CD1c-positive myeloid dendritic cell (primary cell): ENCODE data around the gene F13A1.

Source experiments
- DNase-seq: peaks from one replicate; pipeline ENCODE4 v3.0.0-alpha.2; 2016; ENCODE audit errors: extremely low spot score

F13A1 gene

DNA sequence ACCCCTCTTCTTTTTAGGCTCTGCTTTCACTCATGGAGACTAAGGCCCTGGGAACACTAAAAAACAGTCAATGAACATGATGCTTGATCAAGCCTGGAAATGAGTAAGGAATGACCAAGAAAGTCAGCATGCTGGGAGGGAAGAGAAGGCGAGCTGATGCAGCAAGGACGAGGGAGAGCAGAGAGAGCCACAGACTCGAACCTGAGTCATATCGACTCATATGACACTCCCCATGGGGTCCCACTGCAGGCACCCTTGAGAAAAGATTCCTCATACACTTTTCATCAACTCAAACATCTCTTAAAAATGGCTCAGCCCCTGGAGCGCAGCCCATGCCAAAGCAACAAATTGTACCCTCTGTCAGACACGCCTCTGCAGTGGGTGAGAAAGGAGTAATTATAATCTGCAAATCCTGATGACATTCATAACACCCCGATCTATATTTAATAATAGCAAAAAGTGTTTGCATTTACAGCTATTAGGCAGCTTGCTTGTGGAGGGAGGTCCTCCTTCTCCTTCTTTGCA lies 127.2 kb downstream of the F13A1 start:
- DNase-seq = no peak

DNA sequence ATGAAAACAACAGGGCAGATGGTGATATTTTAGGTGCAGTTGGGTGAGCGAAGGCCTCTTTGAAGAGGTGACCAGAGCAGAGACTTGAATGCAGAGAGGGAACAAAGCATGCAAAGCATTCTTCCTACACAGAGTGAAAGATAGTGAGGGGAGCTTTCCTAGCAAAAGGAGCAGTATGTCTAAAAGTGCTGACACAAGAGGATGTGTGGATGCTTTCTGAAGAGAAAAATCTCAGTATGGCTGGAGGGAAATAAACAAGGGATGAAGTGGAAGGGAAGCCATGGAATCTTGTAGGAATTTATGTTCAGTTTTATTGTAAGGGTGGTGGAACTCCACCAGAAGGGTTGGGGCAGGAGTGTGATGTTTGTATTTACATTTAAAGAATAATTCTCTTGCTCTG lies 128.6 kb downstream of the F13A1 start:
- no peak for DNase-seq

DNA sequence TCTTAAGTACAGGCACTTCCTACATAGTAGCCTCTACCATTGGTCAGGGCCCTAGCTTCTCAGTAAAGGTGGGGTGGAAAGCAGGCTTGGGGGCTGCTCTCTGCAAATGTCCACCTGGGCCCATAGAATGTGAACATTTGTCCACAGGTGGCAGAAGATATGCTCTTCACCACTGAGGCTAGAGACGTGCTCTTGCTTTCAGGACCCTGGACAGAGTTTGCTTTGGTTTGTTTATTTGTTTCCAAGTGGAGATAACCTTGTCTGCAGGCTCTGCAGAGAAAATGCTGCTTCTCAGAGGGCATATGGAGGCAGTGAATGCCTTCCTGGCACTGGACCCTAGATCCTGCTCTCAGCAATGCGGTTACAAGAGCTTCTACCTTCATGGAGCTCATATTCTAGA lies 129.0 kb downstream of the F13A1 start:
- no peak for DNase-seq

DNA sequence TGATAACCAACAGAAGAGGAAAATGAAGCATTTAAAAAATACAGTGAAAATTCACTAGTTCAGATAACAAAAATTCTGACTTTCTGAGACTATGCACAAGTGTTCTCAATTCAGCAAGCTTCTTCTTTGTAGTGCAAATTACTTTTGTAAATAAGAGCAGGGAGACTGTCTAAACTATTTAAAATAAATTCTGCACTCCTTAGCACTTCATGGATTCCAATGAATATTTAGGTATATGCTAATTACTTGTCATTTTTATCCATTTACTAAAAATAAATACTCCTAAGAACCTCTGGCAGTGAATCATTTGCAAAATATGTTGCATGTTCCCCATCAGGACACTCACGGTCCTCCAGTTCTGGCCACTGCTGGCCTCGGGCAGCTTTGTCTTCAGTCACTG lies 139.8 kb downstream of the F13A1 start:
- no peak for DNase-seq

DNA sequence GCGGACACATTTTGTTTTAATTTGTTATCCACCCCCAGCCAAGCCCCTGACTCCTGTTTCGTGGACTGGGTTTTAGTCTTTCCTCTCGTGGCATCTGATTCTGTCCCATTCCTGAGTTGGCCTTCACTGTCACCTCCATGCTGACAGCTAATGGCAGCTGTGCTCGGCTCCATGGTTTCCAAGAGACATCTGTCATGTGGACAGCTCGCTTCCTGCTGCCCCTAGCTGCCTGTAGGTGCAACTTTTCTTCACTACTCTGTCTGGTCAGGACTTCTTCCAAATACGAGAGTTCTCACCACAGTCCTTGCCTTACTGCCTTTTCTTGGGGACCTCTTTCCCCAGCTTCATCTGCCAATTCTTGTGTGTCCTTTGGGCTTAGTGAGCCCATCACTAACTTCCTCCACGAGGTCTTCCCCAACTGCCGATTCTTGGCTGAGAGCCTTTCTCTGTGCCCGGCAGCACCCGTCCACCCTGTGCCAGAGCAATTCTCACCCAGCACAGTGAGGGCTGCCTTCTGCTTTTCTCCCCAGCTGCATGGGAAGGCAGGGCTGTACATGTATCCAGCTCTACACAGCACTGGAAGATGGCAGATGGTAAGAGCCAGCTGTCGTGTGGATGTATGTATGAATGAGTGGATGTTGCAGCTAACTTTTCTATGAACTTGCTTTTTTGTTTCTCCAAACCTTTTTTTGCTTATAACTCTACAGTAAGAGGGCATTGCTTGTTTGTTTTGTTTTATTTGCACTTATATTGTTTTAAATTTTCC lies 140.4 kb downstream of the F13A1 start:
- no peak for DNase-seq

DNA sequence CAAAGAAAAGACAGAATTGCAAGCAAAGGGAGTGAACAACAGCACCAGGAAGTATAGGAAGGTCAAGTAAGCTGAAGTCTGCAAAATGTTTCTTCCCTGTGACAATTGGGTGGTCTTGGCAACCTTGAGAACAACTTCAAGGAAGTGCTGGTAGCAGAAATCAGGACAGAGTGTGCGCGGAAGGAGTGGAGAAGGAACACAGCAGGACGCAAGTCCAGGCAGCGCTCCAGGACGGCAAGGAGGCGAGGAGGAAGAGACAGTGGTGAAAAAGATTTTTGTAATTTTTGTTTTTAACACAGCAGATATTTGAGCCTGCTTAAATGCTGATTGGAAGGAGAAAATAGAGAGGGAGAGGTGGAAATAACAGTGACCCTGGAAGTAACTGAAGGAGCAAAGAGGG lies 141.7 kb downstream of the F13A1 start:
- no peak for DNase-seq

DNA sequence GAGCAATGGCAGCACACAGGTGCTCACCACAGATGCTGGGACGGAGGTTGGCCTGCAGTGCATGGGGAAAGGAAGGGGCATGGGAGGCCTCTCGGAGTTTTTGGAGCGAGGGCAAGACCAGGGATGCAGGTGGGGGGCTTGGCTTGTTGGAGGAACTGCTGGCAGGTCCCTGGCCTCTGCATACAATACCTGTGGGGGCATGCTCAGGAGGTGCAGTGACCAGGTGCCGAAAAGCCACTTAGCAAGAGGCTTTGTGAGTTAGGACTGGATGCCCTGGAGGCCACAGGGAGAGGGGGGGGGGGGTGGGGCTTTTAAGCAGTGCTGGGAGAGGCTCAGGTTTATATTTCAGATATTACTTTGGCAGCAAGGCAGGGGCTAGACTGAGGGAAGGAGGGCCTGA lies 142.7 kb downstream of the F13A1 start:
- DNase-seq = no peak

DNA sequence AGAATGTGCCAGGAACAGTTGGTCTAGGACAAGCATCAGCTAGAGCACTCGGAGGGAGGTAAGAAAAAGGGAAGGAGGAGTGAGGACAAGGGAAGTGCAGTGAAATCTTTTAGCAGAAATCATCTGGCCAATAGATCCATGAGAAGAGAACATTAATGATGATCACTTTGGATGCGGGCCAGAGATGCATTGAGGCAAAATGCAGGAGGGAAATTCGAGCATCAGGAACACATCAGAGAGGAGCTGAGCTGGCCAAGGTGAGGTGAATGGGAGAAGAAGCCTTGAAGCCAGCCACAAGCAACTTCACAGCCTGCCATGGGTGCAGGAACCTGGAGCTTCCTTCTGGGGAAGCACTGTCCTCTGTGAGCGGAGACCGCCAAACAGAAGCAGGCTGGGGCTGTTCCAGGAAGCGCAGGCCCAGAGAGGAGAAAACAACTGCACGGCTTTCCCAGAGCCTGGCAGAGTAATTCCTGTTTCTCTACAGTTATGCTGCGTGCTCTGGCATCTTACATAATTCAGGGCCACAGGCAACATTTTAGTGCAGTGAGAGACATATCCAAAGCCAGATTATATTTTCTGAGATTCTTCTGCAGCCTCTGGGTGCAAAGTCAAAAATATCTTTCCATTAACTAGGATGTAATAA lies 143.8 kb downstream of the F13A1 start:
- DNase-seq = no peak

DNA sequence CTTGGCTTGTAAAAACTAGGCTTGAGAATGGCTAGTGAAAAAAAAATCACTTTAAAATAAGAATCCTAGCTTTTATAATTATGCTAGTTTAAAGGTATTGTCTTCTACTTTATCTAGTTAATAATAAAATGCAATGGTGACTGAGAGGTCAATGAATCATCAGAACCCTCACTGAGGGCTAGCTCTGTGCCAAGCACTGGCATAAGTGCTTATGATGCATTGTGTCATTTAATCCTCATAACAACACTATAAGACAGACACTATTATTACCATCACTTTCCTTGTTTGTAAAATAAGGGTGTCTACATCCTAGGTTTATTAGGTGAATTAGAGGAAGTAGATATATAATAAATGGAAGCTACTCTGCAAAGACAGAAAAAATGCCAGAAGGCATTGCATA lies 144.3 kb downstream of the F13A1 start:
- DNase-seq = no peak

DNA sequence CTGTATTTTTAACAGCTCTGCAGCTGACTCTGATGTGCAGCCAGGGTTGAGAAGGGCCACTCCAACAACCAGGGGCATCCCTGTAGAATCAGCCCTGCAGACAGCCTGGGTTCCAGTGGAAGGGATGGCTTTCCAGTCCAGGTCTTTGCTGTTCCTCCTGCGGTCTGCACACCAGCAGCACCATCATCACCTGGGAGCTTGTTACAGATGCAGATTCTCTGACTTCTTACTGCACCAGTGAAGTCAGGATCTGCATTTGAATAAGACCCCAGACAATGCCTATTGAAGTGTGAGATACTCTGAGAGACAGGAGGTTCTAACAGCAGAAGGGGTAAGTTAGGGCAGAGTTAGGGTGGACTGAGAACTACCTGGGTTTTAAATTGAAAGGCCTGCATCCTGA lies 151.3 kb downstream of the F13A1 start:
- DNase-seq = no peak

DNA sequence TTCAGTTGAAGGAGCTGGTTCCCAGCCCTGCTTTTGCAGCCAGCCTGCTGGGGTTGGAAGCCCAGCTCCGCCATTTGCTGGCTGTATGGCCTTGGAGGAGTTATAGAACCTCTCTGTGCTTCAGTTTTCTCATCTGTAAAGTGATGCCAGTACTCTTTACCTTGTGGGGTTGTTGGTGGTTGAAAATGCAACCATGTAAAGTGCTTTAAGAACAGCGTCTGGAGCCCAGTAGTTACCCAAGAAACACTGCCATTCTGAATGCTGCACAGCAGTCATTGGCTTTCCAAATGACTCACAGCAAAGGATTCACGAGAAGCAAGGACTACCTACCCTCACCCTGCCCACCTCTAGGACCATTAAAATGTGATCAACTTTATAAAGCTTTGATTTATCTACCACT lies 154.4 kb downstream of the F13A1 start:
- DNase-seq = no peak

DNA sequence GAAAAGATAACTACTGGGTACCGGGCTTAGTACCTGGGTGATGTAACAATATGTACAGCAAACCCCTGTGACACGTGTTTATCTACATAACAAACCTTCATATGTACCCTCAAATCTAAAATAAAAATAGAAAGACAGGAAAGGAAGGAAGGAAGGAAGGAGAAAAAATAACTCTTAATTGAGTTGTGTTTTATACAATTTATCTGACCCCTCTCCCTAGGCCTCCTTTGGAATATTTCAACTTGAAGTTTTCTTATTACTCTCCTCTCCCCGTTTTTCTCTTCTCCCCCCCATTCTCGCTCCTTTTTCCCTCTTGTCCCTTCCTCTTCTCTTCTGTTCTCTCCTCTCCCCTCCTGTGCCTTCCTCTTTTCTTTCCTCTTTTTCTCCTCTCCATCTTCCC lies 156.1 kb downstream of the F13A1 start:
- no peak for DNase-seq

DNA sequence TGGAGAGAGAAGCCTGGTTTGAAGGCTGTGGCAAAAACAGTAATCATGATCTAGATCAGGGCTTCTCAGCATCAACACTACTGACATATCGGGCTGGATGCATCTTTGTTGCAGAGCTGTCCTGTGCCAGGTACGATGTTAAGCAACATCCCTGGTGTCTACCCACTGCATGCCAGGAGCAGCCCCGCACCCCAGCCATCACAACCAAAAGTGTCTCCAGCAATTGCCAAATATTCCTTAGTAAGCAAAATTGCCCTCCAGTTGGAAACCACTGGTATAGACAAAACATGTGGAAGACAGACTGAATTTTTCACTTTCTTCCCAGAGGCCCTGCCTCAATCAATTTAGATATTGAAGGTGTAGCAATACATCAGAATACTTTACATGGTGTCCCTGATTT lies 166.1 kb downstream of the F13A1 start:
- DNase-seq = no peak

DNA sequence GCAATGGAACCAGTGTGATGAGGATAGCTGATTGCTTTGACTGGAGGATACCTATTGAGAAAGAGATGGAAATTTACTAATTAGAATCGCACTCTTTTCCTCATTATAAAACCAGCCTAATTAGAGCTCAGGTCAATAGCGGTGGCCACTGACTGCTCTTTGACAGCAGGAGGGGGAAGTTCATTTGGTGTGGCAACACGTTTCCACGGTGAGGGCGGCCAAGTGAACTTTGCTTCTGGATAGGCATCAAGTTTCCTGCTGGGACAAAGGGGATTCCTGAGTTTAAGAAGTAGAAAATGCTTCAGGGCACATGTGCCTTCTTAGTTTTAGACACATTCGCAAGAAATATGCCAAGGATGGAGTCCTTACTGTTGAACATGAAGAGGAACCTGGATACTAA lies 168.4 kb downstream of the F13A1 start:
- DNase-seq = no peak

DNA sequence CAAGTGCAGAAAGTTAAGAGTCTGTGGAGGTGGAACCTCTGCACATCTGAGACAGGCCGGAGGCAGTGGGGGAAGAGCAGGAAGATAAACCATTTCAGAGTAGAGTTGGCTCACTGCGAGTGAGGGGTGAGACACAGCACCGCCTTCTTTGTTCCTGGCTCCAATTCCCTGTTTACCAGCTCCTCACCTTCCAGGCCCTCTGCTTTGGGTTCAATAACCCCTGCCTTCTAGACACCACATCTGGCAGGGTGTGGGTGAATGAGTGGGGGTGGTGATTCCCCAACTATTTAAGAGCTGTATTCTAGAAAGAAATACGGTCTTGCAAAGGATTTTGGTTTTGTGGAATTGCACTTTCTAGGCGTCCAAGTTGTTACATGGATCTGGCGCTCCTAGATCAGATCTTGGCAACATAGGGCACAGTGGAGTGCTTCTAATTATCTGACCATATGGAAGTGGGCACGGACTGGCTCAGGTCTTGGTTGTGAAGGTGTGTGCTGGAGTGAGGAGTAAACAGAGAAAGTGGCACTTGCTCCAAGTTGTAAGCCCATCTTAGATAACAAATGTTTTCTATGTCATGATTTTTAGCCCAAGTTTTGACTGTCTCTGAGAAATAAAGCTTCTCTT lies 172.2 kb downstream of the F13A1 start:
- DNase-seq = no peak

DNA sequence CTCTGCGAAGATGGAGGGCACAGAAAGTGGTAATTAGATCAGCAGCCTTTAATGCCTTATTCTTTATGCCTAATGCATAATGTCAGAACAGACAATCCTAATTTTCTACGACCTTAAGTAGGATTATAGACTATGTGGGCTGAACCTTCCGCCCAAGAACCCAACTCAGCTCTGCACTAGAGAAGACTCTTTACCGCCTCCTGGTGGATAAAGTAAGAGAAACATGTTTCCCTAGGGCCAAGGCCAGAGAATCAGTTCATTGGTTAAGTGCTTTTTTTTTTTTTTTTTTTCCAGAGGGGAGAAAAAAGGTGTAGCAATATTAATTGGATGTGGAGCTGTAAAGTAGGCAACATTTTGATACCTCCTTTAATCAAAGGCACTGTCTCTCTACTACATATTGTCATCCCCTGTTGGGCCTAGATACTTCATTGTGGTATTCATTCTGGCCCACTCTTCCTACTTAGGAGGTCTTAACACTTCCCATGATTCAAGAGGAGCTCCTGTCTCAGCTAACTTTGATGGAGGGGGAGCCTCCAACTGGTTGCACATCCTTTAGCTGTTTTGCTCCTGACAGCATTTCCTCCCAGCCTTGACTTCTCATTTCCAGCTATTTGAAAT lies 188.9 kb downstream of the F13A1 start:
- DNase-seq = peak; percentile 57

DNA sequence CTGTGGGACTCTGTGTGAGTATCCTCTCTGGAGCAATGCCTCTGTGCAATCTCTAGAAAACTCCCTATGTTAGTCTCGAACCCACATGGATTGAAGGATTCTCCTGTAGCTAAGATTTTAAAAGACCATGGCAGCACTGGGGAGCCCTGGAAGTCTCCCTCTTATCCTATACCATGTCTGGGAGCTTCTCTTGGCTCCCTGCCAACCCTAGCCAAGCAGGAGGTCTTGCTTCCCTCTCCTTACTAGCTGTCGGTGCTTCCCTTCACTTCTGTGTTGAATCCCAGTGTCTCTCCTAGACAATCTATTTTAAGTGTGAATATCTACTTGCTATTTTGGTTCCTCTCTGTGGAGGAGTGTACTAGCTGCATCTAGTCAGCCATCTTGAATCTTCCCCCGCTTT lies 195.0 kb downstream of the F13A1 start:
- no peak for DNase-seq

DNA sequence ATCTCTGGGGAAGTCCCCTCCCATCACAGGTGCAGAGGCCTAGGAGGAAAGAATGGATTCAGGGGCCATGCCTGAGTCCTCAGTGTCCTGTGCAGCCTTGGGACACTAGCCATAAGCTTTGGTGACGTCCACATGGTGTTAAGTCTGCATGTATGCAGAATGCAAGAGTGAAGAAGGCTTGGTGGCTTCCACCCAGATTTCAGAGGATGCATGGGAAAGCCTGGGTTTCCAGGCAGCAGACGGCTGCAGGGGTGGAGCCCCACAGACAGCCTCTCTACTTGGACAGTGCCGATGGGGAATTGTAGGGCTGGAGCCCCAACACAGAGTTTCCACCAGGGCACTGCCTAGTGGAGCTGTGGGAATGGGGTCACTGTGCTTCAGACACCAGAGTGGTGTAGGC lies 196.7 kb downstream of the F13A1 start:
- no peak for DNase-seq

DNA sequence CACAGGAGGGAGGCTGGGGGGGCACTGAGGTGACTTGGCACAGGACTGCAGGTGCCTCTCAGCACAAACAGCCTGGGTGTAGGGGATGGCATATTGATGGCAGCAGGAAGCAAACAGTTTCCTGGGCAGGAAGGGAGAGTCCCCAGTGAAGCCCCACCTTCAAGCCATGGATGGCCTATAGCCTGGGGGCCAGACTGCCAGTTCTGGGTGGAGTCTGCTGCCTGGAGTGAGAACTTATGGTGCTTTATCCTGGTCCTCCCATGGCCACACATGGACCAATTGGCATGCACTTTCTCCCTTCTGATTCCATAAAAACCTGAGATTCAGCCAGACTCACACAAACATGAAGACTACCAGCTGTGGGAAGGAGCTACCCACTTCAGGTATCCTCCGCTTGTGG lies 198.5 kb downstream of the F13A1 start:
- no peak for DNase-seq

DNA sequence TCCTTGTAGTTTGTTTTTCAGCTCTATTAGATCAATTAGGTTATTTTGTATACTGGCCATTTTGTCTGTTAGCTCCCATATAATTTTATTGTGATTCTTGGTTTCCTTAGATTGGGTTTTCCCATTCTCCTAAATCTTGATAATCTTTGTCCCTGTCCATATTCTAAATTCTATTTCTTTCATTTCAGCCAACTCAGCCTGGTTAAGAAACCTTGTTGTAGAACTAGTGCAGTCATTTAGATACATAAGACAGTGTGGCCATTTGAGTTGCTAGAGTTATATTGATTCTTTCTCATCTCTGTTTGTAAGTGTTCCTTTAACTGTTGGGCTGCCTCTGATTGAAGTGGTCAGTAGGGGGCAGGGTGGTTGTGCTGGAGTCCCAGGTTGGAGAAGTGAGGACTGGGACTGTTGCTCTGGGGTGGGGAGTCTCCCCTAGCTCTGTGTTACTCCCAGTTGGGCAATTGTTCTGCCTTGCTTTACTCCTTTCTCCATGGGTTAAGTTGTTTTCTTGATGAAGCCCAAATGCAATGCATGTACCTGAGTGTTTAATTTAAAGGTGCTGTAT lies 214.9 kb downstream of the F13A1 start:
- DNase-seq = peak; percentile 18
